ENCODE data around the gene PPP2R5B.
A peak's percentile ranks its signal among the peaks of the same experiment; 100 is the strongest.

PPP2R5B gene

DNA sequence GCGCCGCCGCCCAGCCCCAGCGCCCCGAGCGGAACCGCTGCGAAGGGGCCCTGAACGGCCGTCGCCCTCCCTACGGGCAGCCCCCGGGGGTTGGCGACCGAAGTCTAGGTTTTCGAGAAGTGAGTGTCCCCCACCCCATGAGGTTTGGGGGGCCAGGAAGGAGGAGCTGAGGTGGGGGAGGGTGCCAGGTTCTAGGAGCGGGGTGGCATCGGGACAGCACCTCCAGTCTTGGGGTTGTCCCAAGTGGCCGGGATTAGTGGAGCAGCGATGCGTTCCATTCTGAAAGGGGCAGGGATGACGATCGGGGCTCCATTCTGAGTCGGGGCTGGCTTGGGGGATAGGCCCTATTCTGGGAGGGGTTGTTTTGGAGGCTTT, 408 bp downstream of the PPP2R5B start:
- TF ChIP-seq YY1 (IDR thresholded peaks at IDR 0.05; ENCODE audit: insufficient read depth, insufficient read length), result no peak
- no peak for TF ChIP-seq ZNF274 (IDR thresholded peaks at IDR 0.05; ENCODE audit: low read depth, low read length)
- TF ChIP-seq SUZ12 (IDR thresholded peaks at IDR 0.05; ENCODE audit: extremely low read depth, insufficient read depth, insufficient read length), result no peak
- no peak for DNase-seq (ENCODE audit: low read depth, low spot score)
- peak overlapping the region; percentile 86 for H3K9ac ChIP-seq (ENCODE audit: insufficient read length, low read depth)
- peak overlapping the region; percentile 50 for H3K4me3 ChIP-seq (ENCODE audit: insufficient read length, low read depth)
- H3K27me3 ChIP-seq (ENCODE audit: insufficient read depth, insufficient read length), result peaks cover 9% of the 10 kb centered on the region
- H3K36me3 ChIP-seq (ENCODE audit: insufficient read depth, insufficient read length, low read length), result no peaks in the 10 kb centered on the region
- H3K9me3 ChIP-seq (ENCODE audit: insufficient read depth, low read length), result no peaks in the 10 kb centered on the region
- H3K4me1 ChIP-seq (ENCODE audit: insufficient read depth, insufficient read length), result peaks cover 15% of the 10 kb centered on the region

GRCh38 chr11:64925536-64926436, 1.3 kb downstream of the PPP2R5B start:
- Histone ChIP-seq H3K36me3 (ENCODE audit: insufficient read depth, insufficient read length, low read length) (peaks cover 6% of the 10 kb centered on the region), H3K4me1 (ENCODE audit: insufficient read depth, insufficient read length) (peaks cover 15% of the 10 kb centered on the region), H3K9me3 (ENCODE audit: insufficient read depth, low read length) (no peaks in the 10 kb centered on the region), H3K4me3 (ENCODE audit: insufficient read length, low read depth) (no peak overlapping the region), H3K9ac (ENCODE audit: insufficient read length, low read depth) (peak overlapping the region; percentile 86), H3K27me3 (ENCODE audit: insufficient read depth, insufficient read length) (peaks cover 9% of the 10 kb centered on the region)
- TF ChIP-seq YY1 (IDR thresholded peaks at IDR 0.05; ENCODE audit: insufficient read depth, insufficient read length) (no peak), SUZ12 (IDR thresholded peaks at IDR 0.05; ENCODE audit: extremely low read depth, insufficient read depth, insufficient read length) (no peak), ZNF274 (IDR thresholded peaks at IDR 0.05; ENCODE audit: low read depth, low read length) (no peak)
- DNase-seq (ENCODE audit: low read depth, low spot score), result no peak

DNA sequence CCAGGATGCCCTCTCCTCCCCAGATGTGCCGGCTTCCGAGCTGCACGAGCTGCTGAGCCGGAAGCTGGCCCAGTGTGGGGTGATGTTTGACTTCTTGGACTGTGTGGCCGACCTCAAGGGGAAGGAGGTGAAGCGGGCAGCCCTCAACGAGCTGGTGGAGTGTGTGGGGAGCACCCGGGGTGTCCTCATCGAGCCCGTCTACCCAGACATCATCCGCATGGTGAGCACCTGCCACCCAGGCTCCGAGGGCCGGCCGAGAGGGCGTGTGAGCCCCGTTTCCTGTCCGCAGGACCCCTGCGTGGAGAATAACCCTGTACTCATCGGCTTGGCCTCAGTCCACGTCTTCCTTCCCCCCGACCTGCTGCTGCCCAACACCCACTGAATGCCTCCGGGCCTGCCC, 2.2 kb downstream of the PPP2R5B start:
- H3K4me1 ChIP-seq (ENCODE audit: insufficient read depth, insufficient read length), result peaks cover 15% of the 10 kb centered on the region
- no peaks in the 10 kb centered on the region for H3K9me3 ChIP-seq (ENCODE audit: insufficient read depth, low read length)
- peaks cover 14% of the 10 kb centered on the region for H3K36me3 ChIP-seq (ENCODE audit: insufficient read depth, insufficient read length, low read length)
- TF ChIP-seq YY1 (IDR thresholded peaks at IDR 0.05; ENCODE audit: insufficient read depth, insufficient read length) (no peak), ZNF274 (IDR thresholded peaks at IDR 0.05; ENCODE audit: low read depth, low read length) (no peak), SUZ12 (IDR thresholded peaks at IDR 0.05; ENCODE audit: extremely low read depth, insufficient read depth, insufficient read length) (no peak)
- no peak for DNase-seq (ENCODE audit: low read depth, low spot score)
- H3K9ac ChIP-seq (ENCODE audit: insufficient read length, low read depth), result no peak overlapping the region
- no peak overlapping the region for H3K4me3 ChIP-seq (ENCODE audit: insufficient read length, low read depth)
- peaks cover 9% of the 10 kb centered on the region for H3K27me3 ChIP-seq (ENCODE audit: insufficient read depth, insufficient read length)

DNA sequence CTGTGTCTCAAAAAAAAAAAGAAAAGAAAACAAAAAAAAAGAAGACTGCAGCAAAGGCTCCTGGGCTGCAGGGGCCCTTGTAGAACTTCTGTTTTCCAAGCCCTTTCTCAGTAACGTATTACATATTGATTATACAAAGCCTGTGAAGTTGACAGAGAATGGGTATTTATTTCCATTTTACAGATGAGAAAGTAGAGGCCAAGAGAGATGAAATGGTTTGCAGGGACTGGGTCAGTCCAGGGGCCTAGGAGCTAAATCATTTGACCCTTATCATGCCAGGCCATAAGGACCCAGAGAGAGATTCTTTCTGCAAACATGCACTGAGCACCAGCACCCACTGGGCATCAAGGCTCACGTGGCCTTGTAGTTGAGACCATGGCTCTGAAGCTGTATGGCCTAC, 4.5 kb downstream of the PPP2R5B start:
- H3K4me3 ChIP-seq (ENCODE audit: insufficient read length, low read depth), result no peak overlapping the region
- no peak for DNase-seq (ENCODE audit: low read depth, low spot score)
- H3K9ac ChIP-seq (ENCODE audit: insufficient read length, low read depth), result no peak overlapping the region
- H3K9me3 ChIP-seq (ENCODE audit: insufficient read depth, low read length), result no peaks in the 10 kb centered on the region
- peaks cover 9% of the 10 kb centered on the region for H3K27me3 ChIP-seq (ENCODE audit: insufficient read depth, insufficient read length)
- TF ChIP-seq ZNF274 (IDR thresholded peaks at IDR 0.05; ENCODE audit: low read depth, low read length), result no peak
- H3K4me1 ChIP-seq (ENCODE audit: insufficient read depth, insufficient read length), result peaks cover 12% of the 10 kb centered on the region
- peaks cover 23% of the 10 kb centered on the region for H3K36me3 ChIP-seq (ENCODE audit: insufficient read depth, insufficient read length, low read length)

- TF ChIP-seq ZNF274 (IDR thresholded peaks at IDR 0.05; ENCODE audit: low read depth, low read length) (no peak), YY1 (IDR thresholded peaks at IDR 0.05; ENCODE audit: insufficient read depth, insufficient read length) (no peak), SUZ12 (IDR thresholded peaks at IDR 0.05; ENCODE audit: extremely low read depth, insufficient read depth, insufficient read length) (no peak)
- peaks cover 9% of the 10 kb centered on the region for H3K27me3 ChIP-seq (ENCODE audit: insufficient read depth, insufficient read length)
- H3K4me3 ChIP-seq (ENCODE audit: insufficient read length, low read depth), result no peak overlapping the region
- peaks cover 14% of the 10 kb centered on the region for H3K4me1 ChIP-seq (ENCODE audit: insufficient read depth, insufficient read length)
- DNase-seq (ENCODE audit: low read depth, low spot score), result no peak
- H3K36me3 ChIP-seq (ENCODE audit: insufficient read depth, insufficient read length, low read length), result peaks cover 23% of the 10 kb centered on the region
- no peaks in the 10 kb centered on the region for H3K9me3 ChIP-seq (ENCODE audit: insufficient read depth, low read length)
- H3K9ac ChIP-seq (ENCODE audit: insufficient read length, low read depth), result no peak overlapping the region
Measured at GRCh38 chr11:64929625-64930024, 5.1 kb downstream of the PPP2R5B start.

GRCh38 chr11:64930340-64930739, 5.9 kb downstream of the PPP2R5B start:
- Histone ChIP-seq H3K4me3 (ENCODE audit: insufficient read length, low read depth) (no peak overlapping the region), H3K9me3 (ENCODE audit: insufficient read depth, low read length) (no peaks in the 10 kb centered on the region), H3K36me3 (ENCODE audit: insufficient read depth, insufficient read length, low read length) (peaks cover 23% of the 10 kb centered on the region), H3K27me3 (ENCODE audit: insufficient read depth, insufficient read length) (peaks cover 2% of the 10 kb centered on the region), H3K4me1 (ENCODE audit: insufficient read depth, insufficient read length) (peaks cover 19% of the 10 kb centered on the region), H3K9ac (ENCODE audit: insufficient read length, low read depth) (no peak overlapping the region)
- TF ChIP-seq YY1 (IDR thresholded peaks at IDR 0.05; ENCODE audit: insufficient read depth, insufficient read length) (no peak), SUZ12 (IDR thresholded peaks at IDR 0.05; ENCODE audit: extremely low read depth, insufficient read depth, insufficient read length) (no peak)
- no peak for DNase-seq (ENCODE audit: low read depth, low spot score)

- Histone ChIP-seq H3K36me3 (ENCODE audit: insufficient read depth, insufficient read length, low read length) (peaks cover 23% of the 10 kb centered on the region), H3K9me3 (ENCODE audit: insufficient read depth, low read length) (no peaks in the 10 kb centered on the region), H3K27me3 (ENCODE audit: insufficient read depth, insufficient read length) (no peaks in the 10 kb centered on the region), H3K4me3 (ENCODE audit: insufficient read length, low read depth) (no peak overlapping the region), H3K4me1 (ENCODE audit: insufficient read depth, insufficient read length) (peaks cover 20% of the 10 kb centered on the region), H3K9ac (ENCODE audit: insufficient read length, low read depth) (no peak overlapping the region)
- no peak for TF ChIP-seq ZNF274 (IDR thresholded peaks at IDR 0.05; ENCODE audit: low read depth, low read length)
- TF ChIP-seq SUZ12 (IDR thresholded peaks at IDR 0.05; ENCODE audit: extremely low read depth, insufficient read depth, insufficient read length), result no peak
- no peak for TF ChIP-seq YY1 (IDR thresholded peaks at IDR 0.05; ENCODE audit: insufficient read depth, insufficient read length)
- DNase-seq (ENCODE audit: low read depth, low spot score), result no peak
Measured at GRCh38 chr11:64931290-64931689, 6.8 kb downstream of the PPP2R5B start.

All from NT2/D1 (cell line).